ENCODE data around the gene PPP1R36.
"Not testable (repeated sequence)": the region's sequence is repeated elsewhere in the genome, so short reads cannot be mapped to it uniquely, and the experiment has no call there.

PPP1R36 gene

DNA sequence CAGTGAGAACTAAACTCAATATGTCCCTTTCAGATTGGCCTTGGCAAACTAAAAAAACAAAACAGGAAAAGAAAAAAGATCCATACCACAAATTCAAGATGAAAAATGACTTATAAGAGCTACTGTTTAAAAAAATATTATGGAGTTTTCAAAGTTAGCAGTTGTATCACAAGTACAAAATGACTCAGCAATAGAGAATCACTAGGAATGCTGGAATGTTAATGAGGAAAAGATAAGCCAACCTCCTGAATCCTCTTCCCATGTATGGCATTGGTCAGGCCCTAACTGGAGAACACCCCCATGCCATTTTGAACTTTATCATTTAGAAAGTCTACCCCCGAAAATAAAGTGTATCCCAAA, 62.2 kb downstream of the PPP1R36 start:
- DNase-seq (ENCODE audit: low spot score), result no peak

DNA sequence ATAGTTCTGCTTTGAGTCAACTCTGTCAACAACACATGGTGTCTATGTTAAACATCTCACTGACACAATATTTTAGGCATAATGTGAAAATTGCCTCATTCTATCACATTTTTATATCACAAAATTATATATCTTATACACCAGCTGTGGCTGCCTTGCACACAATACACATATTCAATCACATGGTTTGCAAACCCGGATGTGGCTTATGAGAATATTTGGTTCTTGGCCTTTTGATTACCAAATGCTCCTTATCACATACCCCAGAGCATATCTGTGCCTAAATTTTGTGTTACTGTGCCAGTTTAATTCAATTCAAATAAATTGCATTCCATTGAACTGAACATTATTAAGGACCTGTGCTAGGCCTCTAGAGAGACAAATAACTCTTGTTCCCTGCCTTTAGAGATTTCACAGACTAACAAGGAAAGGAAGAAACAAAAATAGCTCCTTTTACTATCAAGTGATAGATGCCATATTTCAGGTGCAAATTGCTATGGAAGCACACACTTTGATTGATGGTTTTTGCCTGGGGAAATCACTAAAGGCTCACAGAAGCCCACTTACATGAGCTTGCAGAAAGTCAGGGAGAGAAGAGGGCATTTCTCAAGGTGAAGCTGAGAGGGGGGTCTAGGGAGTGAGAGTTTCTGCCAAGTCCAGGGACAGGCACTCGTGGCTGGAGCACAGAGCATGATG, 63.4 kb downstream of the PPP1R36 start:
- DNase-seq (ENCODE audit: low spot score), result no peak

DNA sequence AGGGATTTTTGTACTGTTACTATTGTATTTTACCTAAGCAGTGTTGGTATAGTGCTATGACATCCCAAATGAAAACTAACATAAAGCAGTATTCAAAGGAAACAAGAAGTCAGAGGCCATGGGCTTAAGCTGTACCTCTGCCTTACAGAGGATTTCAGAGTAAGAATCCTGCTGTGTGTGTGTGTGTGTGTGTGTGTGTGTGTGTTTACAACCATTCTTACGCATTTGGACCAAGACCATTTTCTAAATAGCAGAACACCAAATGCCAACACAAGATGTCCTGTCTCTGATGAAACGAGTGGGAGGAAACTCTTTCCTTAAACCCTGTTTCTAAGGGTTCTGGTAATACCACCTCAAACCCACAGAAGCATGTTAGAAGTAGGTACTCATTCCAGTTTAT, 64.4 kb downstream of the PPP1R36 start:
- no peak for DNase-seq (ENCODE audit: low spot score)

DNA sequence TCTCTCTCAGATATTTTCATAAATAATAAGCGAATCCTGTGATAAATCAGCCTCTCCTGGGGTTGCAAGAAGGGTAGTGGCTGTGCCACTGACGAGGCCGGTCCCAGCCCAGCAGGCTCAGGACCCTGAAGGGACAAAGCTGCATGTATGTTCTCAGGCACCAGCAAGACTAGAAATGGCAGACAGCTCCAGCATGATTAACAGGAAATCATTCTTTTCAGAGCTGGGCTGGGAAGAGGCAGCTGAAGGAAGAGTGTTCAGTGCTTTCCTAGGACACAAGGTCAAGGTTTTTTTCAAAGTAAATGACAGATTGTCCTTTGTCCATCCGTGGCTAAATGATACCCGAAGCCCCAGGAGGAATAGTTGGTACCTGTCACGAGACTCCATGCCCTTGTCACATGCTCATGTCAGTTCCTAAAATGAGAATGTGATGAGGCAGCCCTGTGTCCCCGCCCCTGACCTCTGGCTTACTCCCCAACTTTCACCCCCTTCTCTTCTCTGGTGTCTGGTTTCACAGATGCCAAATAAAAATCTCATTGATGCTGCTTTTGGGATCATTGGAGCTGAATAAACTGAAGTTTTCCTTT, 65.1 kb downstream of the PPP1R36 start:
- DNase-seq (ENCODE audit: low spot score), result no peak

DNA sequence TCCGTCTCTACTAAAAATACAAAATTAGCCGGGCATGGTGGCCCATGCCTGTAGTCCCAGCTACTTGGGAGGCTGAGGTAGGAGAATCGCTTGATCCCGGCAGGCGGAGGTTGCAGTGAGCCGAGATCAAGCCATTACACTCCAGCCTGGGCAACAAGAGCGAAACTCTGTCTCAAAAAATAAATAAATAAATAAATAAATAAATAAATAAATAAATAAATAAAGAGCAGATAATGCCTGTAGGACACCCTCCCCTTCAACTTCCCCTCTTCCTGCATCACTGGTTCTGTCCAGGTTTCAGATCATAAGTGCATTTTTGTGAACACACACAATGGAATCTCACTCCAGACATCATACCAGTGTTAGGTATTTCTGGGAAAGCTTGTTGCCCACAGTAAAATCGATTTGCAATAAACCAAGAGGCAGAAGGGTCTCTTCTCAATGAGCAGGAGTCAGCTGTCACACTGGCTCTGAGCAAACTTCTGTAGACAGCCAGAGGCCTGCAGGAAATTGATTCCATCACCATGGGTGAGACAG, 68.2 kb downstream of the PPP1R36 start:
- DNase-seq (ENCODE audit: low spot score), result not testable (repeated sequence)

DNA sequence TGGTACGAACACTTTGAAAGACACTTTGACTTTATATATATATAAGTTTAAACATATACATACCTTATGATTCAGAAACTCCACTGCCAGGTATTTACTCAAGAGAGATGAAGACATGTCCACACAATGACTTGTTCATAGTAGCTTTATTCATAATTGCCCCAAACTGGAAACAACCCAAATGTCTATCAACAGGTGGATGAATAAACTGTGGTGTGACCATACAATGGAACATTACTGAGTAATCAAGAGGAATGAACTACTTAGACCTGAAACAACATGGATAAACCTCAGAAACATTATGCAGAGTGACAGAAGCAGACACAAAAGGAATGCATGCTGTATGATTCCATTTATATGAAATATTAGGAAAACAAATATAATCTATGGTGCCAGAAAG, 71.1 kb downstream of the PPP1R36 start:
- no peak for DNase-seq (ENCODE audit: low spot score)

DNA sequence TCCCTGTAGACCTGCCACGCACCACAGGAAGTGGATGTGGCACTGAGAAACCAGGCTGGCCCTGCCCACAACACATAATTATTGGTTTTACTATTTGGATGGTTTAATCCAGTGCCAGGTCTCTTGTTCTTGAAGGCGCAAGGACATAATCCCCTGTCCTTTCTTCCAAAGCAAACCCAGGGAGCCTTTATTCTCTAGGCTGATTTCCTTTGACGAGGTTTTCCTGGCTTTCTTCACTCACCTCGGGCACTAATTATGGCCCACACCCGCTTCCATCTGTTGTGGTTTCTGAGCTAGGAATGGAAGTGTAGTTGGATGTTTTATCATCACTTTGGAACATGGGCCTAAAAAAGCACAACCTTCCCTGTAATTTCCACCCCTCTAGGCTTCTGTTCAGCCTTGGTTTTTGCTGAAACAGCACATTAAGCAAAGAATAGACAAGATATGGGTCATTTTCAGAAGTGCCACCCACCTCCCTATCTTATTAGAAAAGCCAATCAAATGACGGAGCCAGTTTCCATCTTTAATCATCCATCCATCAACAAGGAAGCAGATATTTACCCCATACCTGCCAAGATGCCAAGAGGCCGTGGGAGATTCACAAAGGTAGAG, 73.9 kb downstream of the PPP1R36 start:
- DNase-seq (ENCODE audit: low spot score), result peak; percentile 52

DNA sequence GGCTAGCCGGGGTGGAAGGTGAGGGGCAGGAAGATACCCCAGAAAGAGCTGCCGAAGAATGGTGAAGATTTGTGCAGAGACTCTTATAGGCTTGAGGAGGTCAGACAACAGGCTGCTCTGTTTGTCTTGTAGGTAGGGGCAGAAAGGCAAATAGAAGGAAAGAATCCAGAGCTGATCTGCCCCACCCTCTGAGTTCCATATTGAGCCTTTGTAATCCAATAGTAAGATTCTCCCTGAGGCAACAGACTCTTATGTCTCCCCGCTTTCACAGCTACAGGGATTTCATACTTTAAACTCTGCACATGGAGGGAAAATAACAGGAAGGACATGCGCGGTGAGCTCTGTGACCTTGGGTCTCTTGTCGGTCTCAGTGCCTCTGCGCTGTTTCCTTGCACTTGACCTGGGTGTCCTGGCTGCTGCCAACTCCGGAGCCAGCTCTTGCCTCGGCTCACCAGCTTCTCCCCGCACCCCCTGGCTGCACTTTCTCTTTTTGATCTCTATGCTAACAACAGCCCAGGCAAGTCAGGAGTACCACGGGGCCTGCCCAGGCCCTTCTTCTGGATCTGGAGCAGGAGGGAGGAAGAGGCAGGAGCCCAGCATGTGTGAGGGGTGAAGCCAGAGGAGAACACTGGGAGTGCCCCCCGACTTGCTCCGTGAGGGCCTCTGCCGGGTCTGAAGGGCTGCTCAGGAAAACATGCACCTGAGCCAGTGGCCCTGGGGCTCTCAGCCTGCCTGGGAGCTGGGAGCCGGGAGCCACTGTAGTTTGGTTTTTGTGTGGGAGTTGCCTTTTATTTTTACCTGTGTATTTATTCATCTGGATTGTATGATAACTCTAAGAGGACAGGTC, 75.8 kb downstream of the PPP1R36 start:
- DNase-seq (ENCODE audit: low spot score), result no peak

DNA sequence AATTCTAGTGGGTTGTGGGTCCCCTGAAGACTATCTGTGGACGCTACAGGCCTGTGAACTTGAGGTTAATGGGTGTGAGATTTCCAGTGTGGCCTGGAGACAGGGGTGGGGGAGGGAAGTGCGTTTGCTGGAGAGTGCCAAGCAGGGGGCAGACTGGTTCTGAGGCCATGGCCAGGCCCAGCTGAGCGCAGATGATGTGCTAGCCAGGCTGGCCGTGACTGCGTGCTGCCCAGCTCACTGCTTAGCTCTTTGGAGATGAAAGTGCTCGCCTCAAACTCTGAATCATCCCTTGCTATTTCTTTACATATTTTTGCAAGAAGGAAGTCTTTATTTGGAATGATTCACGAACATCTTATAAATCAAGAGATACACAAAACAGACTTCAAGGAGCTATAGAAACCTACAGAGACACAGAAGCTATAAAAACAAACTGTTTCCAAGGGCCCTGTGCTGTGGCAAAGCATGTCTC, 79.2 kb downstream of the PPP1R36 start:
- no peak for DNase-seq (ENCODE audit: low spot score)

DNA sequence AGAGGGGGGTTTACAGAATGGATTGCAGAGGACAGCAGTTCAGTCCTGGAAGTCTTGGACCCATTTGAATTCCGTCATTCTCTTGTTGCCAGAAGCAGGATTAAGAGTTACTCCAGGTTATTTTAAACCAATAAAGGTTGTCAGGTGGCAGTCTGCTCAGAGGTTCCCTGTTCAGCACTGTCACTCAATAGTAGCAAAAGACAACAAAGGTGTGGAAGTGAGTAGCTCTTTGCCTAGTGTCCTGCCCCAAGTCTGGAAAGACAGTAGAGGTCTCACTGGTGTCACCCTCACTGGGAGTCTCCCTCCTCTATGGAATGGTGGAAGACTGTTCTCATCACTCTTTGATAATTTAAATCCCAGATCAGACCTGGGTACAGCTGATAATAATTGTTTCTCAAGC, 81.0 kb downstream of the PPP1R36 start:
- no peak for DNase-seq (ENCODE audit: low spot score)

DNA sequence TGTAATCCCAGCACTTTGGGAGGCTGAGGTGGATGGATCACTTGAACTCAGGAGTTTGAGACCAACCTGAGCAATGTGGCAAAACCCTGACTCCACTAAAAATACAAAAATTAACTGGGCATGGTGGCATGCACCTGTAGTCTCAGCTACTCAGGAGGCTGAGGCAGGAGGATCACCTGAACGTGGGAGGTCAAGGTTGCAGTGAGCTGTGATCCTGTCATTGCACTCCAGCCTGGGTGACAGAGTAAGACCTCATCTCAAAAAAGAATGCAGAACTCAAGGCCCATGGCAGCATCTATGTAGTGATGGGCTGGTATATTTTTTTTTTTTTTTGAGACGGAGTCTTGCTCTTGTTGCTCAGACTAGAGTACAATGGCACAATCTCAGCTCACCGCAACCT, 81.5 kb downstream of the PPP1R36 start:
- not testable (repeated sequence) for DNase-seq (ENCODE audit: low spot score)

DNA sequence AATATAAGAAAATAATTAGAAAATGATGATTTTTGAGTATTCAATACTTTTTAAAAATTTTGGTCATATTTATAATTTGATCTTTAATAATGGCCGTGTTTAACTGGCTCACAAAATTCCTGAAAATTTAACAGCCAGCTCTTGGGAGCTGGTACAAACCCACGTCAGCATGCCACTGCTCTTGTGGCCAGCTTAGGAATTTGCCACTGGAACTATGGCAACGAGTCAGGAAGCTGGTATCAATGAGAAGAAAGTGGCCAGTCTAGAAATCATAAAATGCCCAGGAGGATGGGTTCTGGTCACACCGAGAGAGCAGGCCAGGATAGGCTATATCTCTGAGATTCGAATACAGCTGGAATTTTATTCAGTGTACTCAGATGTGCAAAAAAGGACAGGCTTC, 82.3 kb downstream of the PPP1R36 start:
- DNase-seq (ENCODE audit: low spot score), result no peak

DNA sequence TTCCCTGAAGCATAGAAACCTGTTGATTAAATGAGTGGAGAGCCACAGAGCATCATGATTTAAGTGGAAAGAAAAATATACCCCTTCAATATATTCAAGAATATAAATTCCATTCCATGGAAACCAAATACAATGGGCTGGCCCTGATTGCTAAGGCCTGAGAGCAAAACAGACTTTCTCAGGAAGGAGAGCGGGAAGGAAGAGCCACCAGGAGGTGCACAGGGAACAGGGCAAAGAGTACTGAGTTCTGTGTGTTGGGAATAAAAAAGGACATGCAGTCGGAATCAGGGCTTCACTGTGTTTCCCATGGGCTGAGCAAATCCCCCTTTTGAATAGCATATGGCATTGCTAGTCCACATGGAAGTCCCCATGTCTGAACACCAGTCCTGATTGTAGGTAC, 84.8 kb downstream of the PPP1R36 start:
- no peak for DNase-seq (ENCODE audit: low spot score)

DNA sequence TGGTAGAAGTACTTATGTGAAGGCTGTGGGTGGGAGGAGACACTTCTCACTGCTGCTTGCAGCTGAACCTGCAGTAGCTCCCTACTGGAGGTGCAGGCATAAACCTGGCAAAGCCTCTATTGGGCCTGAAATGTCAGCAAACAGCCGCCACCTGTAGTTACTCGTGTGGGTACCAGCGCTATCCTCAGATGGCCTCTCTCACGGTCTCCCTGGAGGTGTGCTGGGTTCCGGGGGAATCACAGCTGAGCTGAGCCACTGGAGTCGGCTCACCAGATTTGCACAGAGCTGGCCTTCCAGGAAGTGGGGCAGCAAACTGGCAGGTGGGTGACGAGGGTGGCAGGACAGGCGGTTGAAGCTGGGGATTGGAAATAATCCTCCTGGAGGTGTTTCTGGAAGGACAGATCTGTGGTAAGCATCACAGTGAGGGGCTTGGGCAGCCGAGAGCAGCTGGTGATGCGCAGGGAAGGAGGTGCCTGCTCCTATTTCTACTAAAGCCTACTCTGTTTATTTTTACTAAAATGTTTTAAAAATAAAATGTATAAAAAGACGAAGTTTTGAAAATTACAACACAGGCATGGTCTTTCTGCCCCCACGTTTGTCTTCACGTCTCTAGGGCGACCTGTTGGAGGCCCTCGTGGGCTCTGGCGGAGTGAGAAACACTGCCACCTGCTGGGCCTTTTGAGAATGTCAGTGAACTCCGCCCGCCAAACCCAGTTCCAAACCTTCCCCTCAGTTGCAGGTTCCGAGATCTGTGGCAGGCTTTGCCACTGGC, 86.6 kb downstream of the PPP1R36 start:
- peak; percentile 64 for DNase-seq (ENCODE audit: low spot score)

DNA sequence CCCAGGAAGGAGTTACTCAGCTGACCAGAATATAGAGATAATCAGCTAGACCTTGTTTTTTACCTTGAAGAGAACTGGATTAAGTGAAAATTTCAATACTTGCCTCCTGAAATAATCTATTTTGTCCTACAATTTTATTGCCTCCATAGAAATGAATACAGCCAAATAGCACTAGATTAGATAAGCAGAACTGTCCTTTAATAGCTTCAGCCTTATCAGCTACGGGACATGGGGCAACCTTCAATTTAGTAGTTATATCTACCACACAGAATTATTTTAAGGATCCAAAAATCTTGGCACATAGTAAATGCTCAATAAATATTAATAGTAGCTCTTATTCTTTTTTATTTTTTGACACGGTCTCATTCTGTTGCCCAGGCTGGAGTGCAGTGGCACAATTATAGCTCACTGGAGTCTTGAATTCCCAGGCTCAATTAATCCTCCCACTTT, 87.2 kb downstream of the PPP1R36 start:
- no peak for DNase-seq (ENCODE audit: low spot score)

DNA sequence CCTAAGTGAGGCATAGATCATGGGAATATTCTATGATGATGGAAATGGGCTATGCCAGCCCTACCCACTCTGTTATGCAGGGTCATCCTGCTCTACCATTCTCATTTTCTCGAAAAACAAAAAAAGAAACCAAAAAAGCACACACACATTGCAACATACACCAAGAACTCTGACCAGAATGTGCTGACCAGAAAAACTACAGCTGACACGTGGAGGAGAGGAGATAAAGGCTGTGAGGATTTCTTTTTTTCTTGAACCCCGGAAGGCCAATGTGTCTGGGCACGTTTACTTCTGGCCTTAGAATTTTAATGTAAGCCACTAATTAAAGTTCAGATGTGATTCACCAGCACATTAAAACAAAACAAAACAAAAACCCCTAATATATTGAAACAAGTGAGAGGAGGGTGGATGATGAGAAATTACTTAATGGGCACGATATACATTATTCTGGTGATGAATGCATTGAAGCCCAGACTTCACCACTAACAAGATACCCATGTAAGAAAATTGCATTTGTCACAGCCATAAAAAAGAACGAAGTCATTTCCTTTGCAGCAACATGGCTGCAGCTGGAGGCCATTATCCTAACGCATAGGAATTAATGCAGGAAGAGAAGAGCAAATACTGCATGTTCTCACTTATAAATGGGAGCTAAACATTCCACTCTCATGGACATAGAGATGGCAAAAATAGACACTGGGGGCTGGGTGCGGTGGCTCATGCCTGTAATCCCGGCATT, 88.1 kb downstream of the PPP1R36 start:
- no peak for DNase-seq (ENCODE audit: low spot score)

DNA sequence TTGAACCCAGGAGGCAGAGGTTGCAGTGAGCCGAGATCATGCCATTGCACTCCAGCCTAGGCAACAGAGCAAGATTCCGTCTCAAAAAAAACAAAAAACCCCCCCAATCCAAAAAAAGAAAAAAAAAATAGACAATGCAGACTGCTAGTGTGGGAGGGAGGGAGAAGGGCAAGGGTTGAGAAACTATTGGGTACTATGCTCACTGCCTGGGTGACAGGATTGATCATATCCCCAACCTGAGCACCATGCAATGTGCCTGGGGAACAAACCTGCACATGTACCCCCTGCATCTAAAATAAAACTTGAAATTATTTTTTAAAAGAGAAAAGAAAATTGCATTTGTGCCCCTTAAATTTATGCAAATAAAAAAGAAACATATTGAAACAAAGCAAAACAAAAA, 88.9 kb downstream of the PPP1R36 start:
- no peak for DNase-seq (ENCODE audit: low spot score)
